Measurements from ENCODE around the gene OVOL2. TPM values are rescaled to one million over a fixed set of nuclear protein-coding genes. Genes with fewer than 3 reads are reported as not detected.

Gene OVOL2
- total and polyA plus RNA-seq, 4 donors = 0.13 to 0.17 TPM; not detected in 2

GRCh38 chr20:18031050-18031449, 26.7 kb downstream of the OVOL2 start:
- DNase-seq (ENCODE audit: low spot score) = no peak
- 85% methylated on average over 15 of the region's 15 CpGs for WGBS
- Histone ChIP-seq H3K27ac (ENCODE audit: low read depth in 1 of 2, low read length in 2 of 2) (no peak overlapping the region), H3K9ac (ENCODE audit: low read depth in 1 of 2, low read length in 2 of 2) (no peak overlapping the region), H3K36me3 (ENCODE audit: control insufficient read depth in 4 of 4, insufficient read depth in 3 of 4, low read depth in 1 of 4, low read length in 3 of 4) (no peaks in the 10 kb centered on the region), H3K4me3 (ENCODE audit: low read depth in 1 of 3, low read length in 3 of 3) (no peak overlapping the region), H3K27me3 (ENCODE audit: control insufficient read depth in 4 of 4, insufficient read depth in 4 of 4, low read length in 3 of 4) (peaks cover 0 to 3% (median 0%) of the 10 kb centered on the region in 4 donors), H3K9me3 (ENCODE audit: control insufficient read depth in 4 of 4, low read length in 3 of 4) (no peaks in the 10 kb centered on the region), H3K4me1 (ENCODE audit: control insufficient read depth in 4 of 4, insufficient read depth in 4 of 4, low read length in 3 of 4) (no peaks in the 10 kb centered on the region)
- TF ChIP-seq YY1 (IDR thresholded peaks at IDR 0.05) (no peak), GABPA (IDR thresholded peaks at IDR 0.05 in 1 of 2, conservative IDR thresholded peaks at IDR 0.05 in 1 of 2) (no peak), HNF4G (IDR thresholded peaks at IDR 0.05) (no peak), EGR1 (IDR thresholded peaks at IDR 0.05; ENCODE audit: low read depth in 2 of 2) (no peak), JUND (IDR thresholded peaks at IDR 0.05) (no peak), HNF4A (conservative IDR thresholded peaks at IDR 0.05) (no peak), RAD21 (IDR thresholded peaks at IDR 0.05) (no peak), SP1 (IDR thresholded peaks at IDR 0.05) (no peak), REST (IDR thresholded peaks at IDR 0.05) (no peak), NR2F2 (IDR thresholded peaks at IDR 0.05) (no peak), TAF1 (conservative IDR thresholded peaks at IDR 0.05) (no peak), ZBTB33 (IDR thresholded peaks at IDR 0.05) (no peak)
- TF ChIP-seq, protein P1, sequence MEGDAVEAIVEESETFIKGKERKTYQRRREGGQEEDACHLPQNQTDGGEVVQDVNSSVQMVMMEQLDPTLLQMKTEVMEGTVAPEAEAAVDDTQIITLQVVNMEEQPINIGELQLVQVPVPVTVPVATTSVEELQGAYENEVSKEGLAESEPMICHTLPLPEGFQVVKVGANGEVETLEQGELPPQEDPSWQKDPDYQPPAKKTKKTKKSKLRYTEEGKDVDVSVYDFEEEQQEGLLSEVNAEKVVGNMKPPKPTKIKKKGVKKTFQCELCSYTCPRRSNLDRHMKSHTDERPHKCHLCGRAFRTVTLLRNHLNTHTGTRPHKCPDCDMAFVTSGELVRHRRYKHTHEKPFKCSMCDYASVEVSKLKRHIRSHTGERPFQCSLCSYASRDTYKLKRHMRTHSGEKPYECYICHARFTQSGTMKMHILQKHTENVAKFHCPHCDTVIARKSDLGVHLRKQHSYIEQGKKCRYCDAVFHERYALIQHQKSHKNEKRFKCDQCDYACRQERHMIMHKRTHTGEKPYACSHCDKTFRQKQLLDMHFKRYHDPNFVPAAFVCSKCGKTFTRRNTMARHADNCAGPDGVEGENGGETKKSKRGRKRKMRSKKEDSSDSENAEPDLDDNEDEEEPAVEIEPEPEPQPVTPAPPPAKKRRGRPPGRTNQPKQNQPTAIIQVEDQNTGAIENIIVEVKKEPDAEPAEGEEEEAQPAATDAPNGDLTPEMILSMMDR (IDR thresholded peaks at IDR 0.05; ENCODE audit: low read depth, low read length, missing input control) = no peak

DNA sequence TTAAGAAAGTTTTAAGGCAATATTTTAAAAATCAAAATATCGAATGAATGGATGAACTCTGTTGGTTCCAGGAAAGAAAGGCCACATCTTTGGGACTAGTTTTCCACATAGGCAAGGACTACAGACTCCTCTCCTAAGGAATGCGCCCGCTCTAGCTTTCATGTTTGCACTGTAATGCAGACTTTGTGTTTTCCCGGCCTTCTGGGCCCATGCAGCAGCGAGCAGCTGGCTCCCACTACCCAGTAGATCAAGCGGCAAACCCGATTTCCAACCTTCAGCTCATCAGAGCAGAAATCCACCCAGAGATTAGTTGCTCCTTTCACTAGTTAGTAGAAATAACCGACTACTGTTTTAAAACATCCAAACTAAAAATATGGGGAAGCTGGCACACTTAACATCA, 27.7 kb downstream of the OVOL2 start:
- TF ChIP-seq HNF4G (IDR thresholded peaks at IDR 0.05) (no peak), REST (IDR thresholded peaks at IDR 0.05) (no peak), FOXA2 (IDR thresholded peaks at IDR 0.05) (no peak), TAF1 (conservative IDR thresholded peaks at IDR 0.05) (no peak), GABPA (IDR thresholded peaks at IDR 0.05 in 1 of 2, conservative IDR thresholded peaks at IDR 0.05 in 1 of 2) (no peak), HNF4A (conservative IDR thresholded peaks at IDR 0.05) (no peak), NR2F2 (IDR thresholded peaks at IDR 0.05) (no peak), RXRA (IDR thresholded peaks at IDR 0.05) (no peak), FOXA1 (IDR thresholded peaks at IDR 0.05) (no peak), MAX (IDR thresholded peaks at IDR 0.05) (no peak)
- TF ChIP-seq, protein P1 (IDR thresholded peaks at IDR 0.05; ENCODE audit: low read depth, low read length, missing input control) = no peak
- no peak overlapping the region for H3K9ac ChIP-seq (ENCODE audit: low read depth in 1 of 2, low read length in 2 of 2)
- H3K4me3 ChIP-seq (ENCODE audit: low read depth in 1 of 3, low read length in 3 of 3) = no peak overlapping the region
- no peak overlapping the region for H3K27ac ChIP-seq (ENCODE audit: low read depth in 1 of 2, low read length in 2 of 2)
- WGBS = 83% methylated on average over 8 of the region's 8 CpGs
- no peaks in the 10 kb centered on the region for H3K36me3 ChIP-seq (ENCODE audit: control insufficient read depth in 4 of 4, insufficient read depth in 3 of 4, low read depth in 1 of 4, low read length in 3 of 4)
- peaks cover 0 to 3% (median 0%) of the 10 kb centered on the region in 4 donors for H3K27me3 ChIP-seq (ENCODE audit: control insufficient read depth in 4 of 4, insufficient read depth in 4 of 4, low read length in 3 of 4)
- H3K4me1 ChIP-seq (ENCODE audit: control insufficient read depth in 4 of 4, insufficient read depth in 4 of 4, low read length in 3 of 4) = no peaks in the 10 kb centered on the region
- DNase-seq (ENCODE audit: low spot score) = no peak
- H3K9me3 ChIP-seq (ENCODE audit: control insufficient read depth in 4 of 4, low read length in 3 of 4) = no peaks in the 10 kb centered on the region
